Testis (tissue), 3 donors: Measurements from ENCODE around the gene CLNK. TPM values are rescaled to one million over a fixed set of nuclear protein-coding genes. Genes with fewer than 3 reads are reported as not detected.

Experiments used
- DNase-seq: peaks from one replicate; pipeline ENCODE4 v3.0.0-alpha.2; 2019
- H3K27ac ChIP-seq, 2 donors: fragments of 200-600 bp; sonication (generic); one replicate each; pipeline ENCODE4 v1.5.1; 2019
- H3K27me3 ChIP-seq: fragments of 200-600 bp; sonication (generic); one replicate; pipeline ENCODE4 v1.5.1; 2019
- H3K36me3 ChIP-seq: fragments of 200-600 bp; sonication (generic); one replicate; pipeline ENCODE4 v1.5.1; 2017; ENCODE audit warnings: low read depth; ENCODE audit errors: missing control alignments
- H3K4me1 ChIP-seq: fragments of 200-600 bp; sonication (generic); one replicate; pipeline ENCODE4 v1.5.1; 2019
- H3K4me3 ChIP-seq, 2 donors: fragments of 200-600 bp; sonication (generic); one replicate each; pipeline ENCODE4 v1.5.1; 2017 to 2019
- H3K9me3 ChIP-seq: fragments of 200-600 bp; sonication (generic); one replicate; pipeline ENCODE4 v1.5.1; 2017
- POLR2A ChIP-seq: fragments of 450-650 bp; IDR thresholded peaks from one replicate; pipeline ENCODE4 v1.6.1; 2017; ENCODE audit warnings: antibody characterized with exemption, mild to moderate bottlenecking, moderate library complexity
- WGBS, 2 donors: methylation state at CpG; one replicate each; pipeline ENCODE4 v1.1.5; 2018; 5-methylcytosine and 5-hydroxymethylcytosine counted together
- intact Hi-C: fragments of 100-400 bp; cut with DNase I; formaldehyde crosslinking; loops from one replicate; pipeline ENCODE4 v1.15.1; 2023; ENCODE audit warnings: low total_unique reads
- polyA plus RNA-seq: library from polyadenylated mRNA; stranded (reverse); fragments of 350-450 nt; fragmentation: Illumina TruSeq; extraction: RNeasy Lipid Tissue Mini Kit (QIAGEN cat#74804); gene quantifications from one replicate; pipeline ENCODE4 v1.2.3, GENCODE V29; 2014; ENCODE audit warnings: low read depth, low replicate concordance; ENCODE audit not compliant: insufficient read depth
- total RNA-seq, 2 donors: library from RNA; depleted of rRNA; stranded (reverse); fragments of >200 nt; gene quantifications; one replicate each; pipeline ENCODE4 v1.2.3, GENCODE V29; 2016
- TF ChIP-seq, protein P1 (sequence below), 3 experiments: fragments of 450-650 bp in 2 of 3; fragments of 200-600 bp in 1 of 3; sonication (generic) in 1 of 3; IDR thresholded peaks; one replicate each; pipeline ENCODE4 v1.5.1; 2016 to 2019; ENCODE audit warnings: antibody characterized with exemption in 3 of 3, mild to moderate bottlenecking in 2 of 3, moderate library complexity in 1 of 3

Gene CLNK
- total and polyA plus RNA-seq, 3 donors from 2014 or later: 0.12 to 0.94 TPM; not detected in 1

- H3K36me3 ChIP-seq: no peaks in the 10 kb centered on the region
- TF ChIP-seq, protein P1, sequence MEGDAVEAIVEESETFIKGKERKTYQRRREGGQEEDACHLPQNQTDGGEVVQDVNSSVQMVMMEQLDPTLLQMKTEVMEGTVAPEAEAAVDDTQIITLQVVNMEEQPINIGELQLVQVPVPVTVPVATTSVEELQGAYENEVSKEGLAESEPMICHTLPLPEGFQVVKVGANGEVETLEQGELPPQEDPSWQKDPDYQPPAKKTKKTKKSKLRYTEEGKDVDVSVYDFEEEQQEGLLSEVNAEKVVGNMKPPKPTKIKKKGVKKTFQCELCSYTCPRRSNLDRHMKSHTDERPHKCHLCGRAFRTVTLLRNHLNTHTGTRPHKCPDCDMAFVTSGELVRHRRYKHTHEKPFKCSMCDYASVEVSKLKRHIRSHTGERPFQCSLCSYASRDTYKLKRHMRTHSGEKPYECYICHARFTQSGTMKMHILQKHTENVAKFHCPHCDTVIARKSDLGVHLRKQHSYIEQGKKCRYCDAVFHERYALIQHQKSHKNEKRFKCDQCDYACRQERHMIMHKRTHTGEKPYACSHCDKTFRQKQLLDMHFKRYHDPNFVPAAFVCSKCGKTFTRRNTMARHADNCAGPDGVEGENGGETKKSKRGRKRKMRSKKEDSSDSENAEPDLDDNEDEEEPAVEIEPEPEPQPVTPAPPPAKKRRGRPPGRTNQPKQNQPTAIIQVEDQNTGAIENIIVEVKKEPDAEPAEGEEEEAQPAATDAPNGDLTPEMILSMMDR (IDR thresholded peaks at IDR 0.05): no peak
- no peak for TF ChIP-seq POLR2A
- no peak overlapping the region for H3K4me3 ChIP-seq
- 84 to 87% methylated on average over 5 of the region's 5 CpGs for WGBS, 2 donors
- intact Hi-C loops: no loop called here
- no peaks in the 10 kb centered on the region for H3K4me1 ChIP-seq
- no peaks in the 10 kb centered on the region for H3K9me3 ChIP-seq
- H3K27ac ChIP-seq: no peak overlapping the region
- H3K27me3 ChIP-seq: no peaks in the 10 kb centered on the region
- no peak for DNase-seq
Measured at GRCh38 chr4:10502717-10503116, 181.9 kb downstream of the CLNK start.

GRCh38 chr4:10500776-10501175 lies 183.8 kb downstream of the CLNK start:
- Histone ChIP-seq H3K27ac (no peak overlapping the region), H3K36me3 (no peaks in the 10 kb centered on the region), H3K4me3 (no peak overlapping the region), H3K9me3 (no peaks in the 10 kb centered on the region), H3K27me3 (no peaks in the 10 kb centered on the region), H3K4me1 (peaks cover 4% of the 10 kb centered on the region)
- 88 to 89% methylated on average over 6 of the region's 6 CpGs for WGBS, 2 donors
- DNase-seq: no peak
- TF ChIP-seq POLR2A: no peak
- intact Hi-C loops: no loop called here

- intact Hi-C loops: no loop called here
- DNase-seq: no peak
- Histone ChIP-seq H3K9me3 (no peaks in the 10 kb centered on the region), H3K36me3 (no peaks in the 10 kb centered on the region), H3K27ac (no peak overlapping the region), H3K4me3 (peak overlapping the region in 1 of 2 donors; percentile 0), H3K4me1 (peaks cover 6% of the 10 kb centered on the region), H3K27me3 (no peaks in the 10 kb centered on the region)
- TF ChIP-seq, protein P1 (IDR thresholded peaks at IDR 0.05): no peak
- TF ChIP-seq POLR2A: no peak
- 33 to 58% methylated on average over 4 of the region's 4 CpGs for WGBS, 2 donors
Measured at GRCh38 chr4:10496200-10496599, 188.4 kb downstream of the CLNK start.

DNA sequence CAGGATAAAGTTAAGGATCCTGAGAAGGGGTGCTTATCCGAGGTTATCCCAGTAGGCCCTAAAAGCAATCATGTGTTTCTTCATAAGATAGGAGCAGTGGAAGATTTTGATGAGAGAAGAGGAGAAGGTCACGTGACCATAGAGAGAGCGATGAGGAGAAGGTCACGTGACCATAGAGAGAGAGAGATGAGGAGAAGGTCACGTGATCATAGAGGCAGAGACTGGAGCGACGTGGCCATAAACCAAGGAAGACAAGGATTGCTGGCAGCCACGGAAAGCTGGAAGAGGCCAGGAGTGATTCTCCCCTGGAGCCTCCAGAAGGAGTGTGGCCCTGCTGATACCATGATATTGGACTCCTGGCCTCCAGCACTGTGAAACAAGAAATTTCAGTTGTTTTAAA lies 188.9 kb downstream of the CLNK start:
- no peaks in the 10 kb centered on the region for H3K27me3 ChIP-seq
- no peak overlapping the region for H3K27ac ChIP-seq
- peaks cover 6% of the 10 kb centered on the region for H3K4me1 ChIP-seq
- TF ChIP-seq POLR2A: no peak
- TF ChIP-seq, protein P1 (IDR thresholded peaks at IDR 0.05): no peak
- H3K4me3 ChIP-seq: peak overlapping the region in 1 of 2 donors; percentile 0
- no peaks in the 10 kb centered on the region for H3K36me3 ChIP-seq
- intact Hi-C loops: no loop called here
- H3K9me3 ChIP-seq: no peaks in the 10 kb centered on the region
- 64 to 65% methylated on average over 8 of the region's 8 CpGs for WGBS, 2 donors
- DNase-seq: peak; percentile 25

- Histone ChIP-seq H3K36me3 (no peaks in the 10 kb centered on the region), H3K4me1 (peaks cover 6% of the 10 kb centered on the region), H3K27me3 (no peaks in the 10 kb centered on the region), H3K9me3 (no peaks in the 10 kb centered on the region), H3K27ac (peak overlapping the region in 1 of 2 donors; percentile 78), H3K4me3 (no peak overlapping the region)
- WGBS, 2 donors: 36 to 40% methylated on average over 11 of the region's 11 CpGs
- TF ChIP-seq, protein P1 (IDR thresholded peaks at IDR 0.05): no peak
- no peak for TF ChIP-seq POLR2A
- intact Hi-C loops: no loop called here
- peak; percentile 65 for DNase-seq
Measured at GRCh38 chr4:10492464-10492863, 192.1 kb downstream of the CLNK start.
